22Rv1 (cell line): ENCODE measurements around the gene NBPF3.

ENCODE experiments used
- H3K27ac ChIP-seq: fragments of 450-650 bp; 2 replicates; pipeline ENCODE4 v1.5.1; 2017
- CTCF ChIP-seq: fragments of 450-650 bp; IDR thresholded peaks from 2 replicates; pipeline ENCODE4 v1.5.1; 2017; ENCODE audit warnings: mild to moderate bottlenecking
- ZFX ChIP-seq: fragments of 450-650 bp; IDR thresholded peaks from 2 replicates; pipeline ENCODE4 v1.6.1; 2017; ENCODE audit warnings: antibody characterized with exemption, borderline replicate concordance

NBPF3 gene

DNA sequence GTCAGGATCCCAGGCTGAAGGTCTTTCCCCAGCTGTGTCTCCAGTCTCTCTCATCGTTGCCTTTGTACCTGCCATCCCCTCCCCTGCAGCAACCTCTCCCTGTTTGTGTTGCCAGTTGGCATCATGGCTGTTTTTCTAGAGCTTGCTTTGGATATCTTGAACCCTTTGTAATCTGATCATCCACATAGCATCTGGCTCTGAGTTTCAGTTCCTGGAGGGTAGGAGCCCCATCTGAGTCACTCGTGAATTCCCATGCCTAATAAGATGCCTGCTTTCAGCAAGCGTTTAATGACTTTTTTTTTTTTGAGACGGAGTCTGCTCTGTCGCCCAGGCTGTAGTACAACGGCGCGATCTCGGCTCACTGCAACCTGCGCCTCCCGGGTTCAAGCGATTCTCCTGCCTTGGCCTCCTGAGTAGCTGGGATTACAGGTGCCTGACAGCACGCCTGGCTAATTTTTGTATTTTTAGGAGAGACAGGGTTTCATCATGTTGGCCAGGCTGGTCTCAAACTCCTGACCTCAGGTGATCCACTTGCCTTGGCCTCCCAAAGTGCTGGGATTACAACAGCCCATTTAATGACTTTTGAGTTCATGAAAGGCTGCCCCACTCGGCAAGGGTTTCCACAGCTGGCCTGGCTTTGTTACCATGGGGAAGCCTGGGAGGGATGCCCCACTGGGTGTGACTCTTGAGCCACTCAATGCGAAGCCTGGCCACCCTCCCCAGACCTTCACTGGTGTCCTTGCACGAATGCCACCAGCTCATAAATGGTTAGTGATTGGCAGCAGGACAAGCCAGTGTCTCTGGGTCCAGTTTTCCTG, 81.2 kb downstream of the NBPF3 start:
- H3K27ac ChIP-seq, result no peak overlapping the region
- TF ChIP-seq ZFX (no peak), CTCF (no peak)

- no peak overlapping the region for H3K27ac ChIP-seq
Measured at GRCh38 chr1:21521717-21522060, 81.8 kb downstream of the NBPF3 start.

GRCh38 chr1:21522525-21523038, 82.6 kb downstream of the NBPF3 start:
- TF ChIP-seq CTCF, result no peak
- TF ChIP-seq ZFX, result no peak
- H3K27ac ChIP-seq, result no peak overlapping the region

More at GRCh38 chr1:21521717-21522060, 81.8 kb downstream of the NBPF3 start:
- TF ChIP-seq ZFX (no peak), CTCF (no peak)

DNA sequence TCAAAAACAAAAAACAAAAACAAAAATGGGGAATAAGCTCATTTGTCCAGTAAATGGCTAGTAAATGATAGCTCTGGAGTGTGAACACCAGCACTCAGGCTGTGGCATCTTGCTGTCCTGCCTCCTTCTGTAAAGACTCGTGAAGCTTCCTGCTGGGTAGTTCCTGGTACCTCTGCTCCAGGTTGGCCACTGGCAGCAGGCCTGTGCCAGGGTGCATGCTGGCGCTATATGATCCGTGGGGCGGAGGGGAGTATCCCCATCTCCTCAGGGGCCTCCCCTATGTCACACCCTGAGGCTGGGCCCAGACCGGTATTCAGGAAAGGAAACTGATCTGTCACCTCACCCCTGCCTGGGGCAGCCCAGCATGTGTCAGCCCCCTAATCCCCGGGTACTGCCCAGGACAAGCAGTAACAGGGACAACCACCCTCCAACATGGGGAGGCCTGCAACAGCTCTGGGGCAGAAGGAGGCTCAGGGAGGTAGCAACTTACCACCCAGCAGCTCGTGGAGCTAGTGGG, 83.4 kb downstream of the NBPF3 start:
- TF ChIP-seq ZFX (no peak), CTCF (no peak)
- H3K27ac ChIP-seq, result no peak overlapping the region

GRCh38 chr1:21524220-21524619, 84.3 kb downstream of the NBPF3 start:
- TF ChIP-seq ZFX (no peak), CTCF (no peak)
- H3K27ac ChIP-seq, result no peak overlapping the region

- H3K27ac ChIP-seq, result no peak overlapping the region
- no peak for TF ChIP-seq CTCF
- TF ChIP-seq ZFX, result no peak
Measured at GRCh38 chr1:21524686-21525339, 84.9 kb downstream of the NBPF3 start.

GRCh38 chr1:21525340-21525717, 85.4 kb downstream of the NBPF3 start:
- H3K27ac ChIP-seq, result no peak overlapping the region
- TF ChIP-seq ZFX, result no peak
- TF ChIP-seq CTCF, result no peak
